NCI-H1092 treated with DMSO at 0.1 percent for 48 hours (cell line): ENCODE results near the gene ZNF12.
"Not testable (repeated sequence)": the region's sequence is repeated elsewhere in the genome, so short reads cannot be mapped to it uniquely, and the experiment has no call there.

Source experiments
- DNase-seq: peaks from one replicate; lab custom pipeline; 2025; lab: John Stamatoyannopoulos, UW

Gene ZNF12

GRCh38 chr7:6706666-6707407 is at the start of gene ZNF12:
TSS of gene ZNF12 (minus strand) at chr7:6706947. CDS start at chr7:6705173, 1,774 bp downstream.
- peak; percentile 94 for DNase-seq

GRCh38 chr7:6753964-6754363 is 47.2 kb upstream of the ZNF12 start, which contains the start of gene RSPH10B2:
TSS of gene RSPH10B2 (plus strand) at chr7:6754103. CDS start at chr7:6757678, 3,575 bp downstream.
- DNase-seq, result not testable (repeated sequence)

GRCh38 chr7:6750173-6750572 is 43.4 kb upstream of the ZNF12 start:
- not testable (repeated sequence) for DNase-seq

DNA sequence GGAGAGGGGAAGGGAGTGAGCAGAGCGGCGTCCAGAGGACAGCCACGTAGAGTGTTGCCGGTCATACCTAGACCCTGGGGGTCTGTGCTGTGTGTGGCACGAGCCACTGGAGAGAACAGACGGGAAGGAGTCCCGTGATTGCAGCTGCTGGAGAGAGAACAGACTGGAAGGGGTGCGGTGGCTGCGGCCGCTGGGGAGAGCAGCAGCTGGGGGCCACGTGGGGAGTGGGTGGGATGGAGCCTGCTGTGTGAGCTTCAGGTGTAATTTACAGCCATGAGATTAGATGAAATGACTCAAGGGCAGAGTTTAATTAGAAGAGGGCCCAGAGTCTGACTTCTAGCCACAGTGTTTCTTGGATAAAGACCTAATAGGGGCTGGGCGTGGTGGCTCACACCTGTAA is 42.6 kb upstream of the ZNF12 start:
- DNase-seq, result not testable (repeated sequence)

GRCh38 chr7:6744410-6745100 is 37.8 kb upstream of the ZNF12 start:
- DNase-seq, result not testable (repeated sequence)

GRCh38 chr7:6738415-6738814 is 31.7 kb upstream of the ZNF12 start:
- not testable (repeated sequence) for DNase-seq

DNA sequence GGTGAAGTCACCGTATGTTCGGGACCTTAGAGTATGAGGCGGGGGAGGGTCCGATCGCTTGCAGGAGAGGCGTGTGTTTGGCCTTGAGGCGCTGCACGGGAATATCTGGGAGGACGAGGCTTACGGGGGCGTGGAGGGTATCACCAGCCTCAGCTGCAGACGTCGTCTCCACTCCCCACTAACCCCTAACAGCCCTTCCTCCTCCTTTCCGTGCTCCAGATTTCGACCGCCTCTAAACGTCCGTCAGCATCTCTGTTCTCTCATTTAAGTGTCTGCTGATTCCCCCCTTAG is 23.5 kb upstream of the ZNF12 start:
- no peak for DNase-seq

DNA sequence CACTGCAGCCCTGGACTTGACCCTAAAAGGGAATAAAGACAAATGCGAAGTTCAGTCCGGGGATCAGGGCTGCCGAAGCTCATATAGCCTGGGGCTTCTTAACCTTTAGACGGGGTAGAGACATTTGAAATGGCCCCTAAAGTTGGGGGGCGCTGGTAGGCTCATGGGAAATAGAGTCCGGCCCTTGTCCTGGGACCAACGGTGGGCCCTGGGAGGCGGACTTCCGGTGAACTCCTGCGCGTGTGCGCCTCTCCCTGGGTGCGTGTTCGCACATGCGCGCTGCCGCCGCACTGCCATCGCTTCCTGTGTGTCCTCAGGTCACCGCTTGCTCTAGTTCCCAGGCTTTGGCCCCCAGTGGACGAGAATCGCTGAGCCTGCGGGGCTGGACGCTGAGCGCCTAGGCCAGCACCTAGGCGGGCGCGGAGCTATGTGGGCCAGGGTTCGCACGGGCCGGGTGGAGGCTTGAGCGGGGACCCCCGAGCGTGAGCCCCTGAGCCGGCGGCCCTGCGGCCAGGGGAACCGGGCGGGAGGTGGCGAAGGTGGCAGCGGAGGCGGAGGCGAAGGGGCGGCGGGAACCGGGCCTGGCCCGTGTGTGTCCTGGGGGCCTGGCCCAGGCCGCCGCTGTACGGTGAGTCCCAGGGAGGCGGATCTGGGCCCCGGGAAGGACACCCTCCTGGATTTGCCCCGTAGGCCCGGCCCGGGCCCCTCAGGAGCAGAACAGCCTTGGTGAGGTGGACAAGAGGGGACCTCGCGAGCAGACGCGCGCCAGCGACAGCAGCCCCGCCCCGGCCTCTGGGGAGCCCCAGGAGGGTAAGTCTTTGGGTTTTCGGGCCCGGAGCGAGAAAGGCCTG is 23.0 kb upstream of the ZNF12 start:
- DNase-seq, result peak; percentile 88

DNA sequence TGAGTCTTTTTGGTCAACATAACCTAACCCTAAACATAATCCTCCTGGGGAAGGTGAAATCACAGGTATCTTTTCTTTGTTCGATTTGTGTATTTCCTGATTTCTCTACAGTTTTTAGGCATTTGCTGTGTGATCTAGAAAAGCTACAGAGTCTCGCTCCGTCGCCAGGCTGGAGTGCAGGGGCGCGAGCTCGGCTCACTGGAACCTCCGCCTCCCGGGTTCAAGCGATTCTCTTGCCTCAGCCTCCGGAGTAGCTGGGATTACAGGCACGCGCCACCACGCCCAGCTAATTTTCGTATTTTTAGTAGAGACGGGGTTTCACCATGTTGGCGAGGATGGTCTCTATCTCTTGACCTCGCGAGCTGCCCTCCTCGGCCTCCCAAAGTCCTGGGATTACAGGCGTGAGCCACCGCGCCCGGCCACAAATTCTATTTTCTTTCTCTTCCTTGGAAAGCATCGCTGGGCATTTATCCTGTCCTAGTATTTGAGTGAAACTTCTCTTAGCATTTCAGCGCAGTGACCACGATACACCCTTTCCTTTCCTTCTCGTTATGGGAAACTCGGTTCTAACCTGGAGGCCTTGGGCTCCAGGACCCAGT is 22.2 kb upstream of the ZNF12 start:
- DNase-seq, result not testable (repeated sequence)

- no peak for DNase-seq
These were observed 20.9 kb upstream of the ZNF12 start for GRCh38 chr7:6727663-6728062.

GRCh38 chr7:6726341-6726740 is 19.6 kb upstream of the ZNF12 start:
- not testable (repeated sequence) for DNase-seq

DNA sequence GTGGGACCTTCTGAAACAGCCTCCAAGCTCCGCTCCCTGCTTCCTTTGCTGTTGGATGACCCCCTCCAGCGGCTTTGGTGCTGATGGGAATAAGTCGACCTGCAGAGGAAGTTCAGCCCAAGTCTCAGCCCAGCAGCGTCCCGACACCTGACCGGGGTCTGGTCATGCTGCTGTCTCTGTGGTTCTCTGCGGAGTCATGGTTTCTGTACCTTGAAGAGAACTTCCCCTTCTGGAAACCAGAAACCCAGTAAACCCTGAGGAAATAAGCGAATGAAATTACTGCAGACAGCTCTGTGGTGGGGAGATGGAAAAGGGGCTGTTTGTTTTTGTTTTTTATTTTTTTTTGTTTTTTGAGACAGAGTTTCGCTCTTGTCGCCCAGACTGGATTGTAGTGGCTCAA is 18.3 kb upstream of the ZNF12 start:
- no peak for DNase-seq

- DNase-seq, result not testable (repeated sequence)
These were observed 17.6 kb upstream of the ZNF12 start for GRCh38 chr7:6724351-6724750.

GRCh38 chr7:6718124-6718523 is 11.4 kb upstream of the ZNF12 start:
- no peak for DNase-seq

DNA sequence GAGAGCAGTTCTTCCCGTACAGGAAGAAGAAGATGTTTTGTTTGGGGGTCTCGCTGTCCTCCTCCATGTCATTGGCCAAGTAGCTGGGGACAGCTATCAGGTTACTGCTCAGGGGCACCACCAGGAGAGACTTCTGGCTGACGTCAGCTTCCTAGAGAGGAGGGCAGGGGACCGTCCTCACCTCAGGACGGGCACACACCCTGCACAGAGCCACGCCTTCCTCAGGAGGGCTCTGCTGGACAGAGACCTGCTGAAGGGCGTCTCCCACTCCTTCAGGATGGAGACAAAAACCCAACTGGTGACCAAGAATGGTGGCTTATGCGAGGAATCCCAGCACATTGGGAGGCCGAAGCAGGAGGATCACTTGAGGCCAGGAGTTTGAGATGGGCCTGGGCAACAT is 9.2 kb upstream of the ZNF12 start:
- not testable (repeated sequence) for DNase-seq

- DNase-seq, result no peak
These were observed 7.6 kb upstream of the ZNF12 start for GRCh38 chr7:6714360-6714759.

- DNase-seq, result no peak
These were observed 3.1 kb upstream of the ZNF12 start for GRCh38 chr7:6709808-6710207.

GRCh38 chr7:6708304-6708703 is 1.6 kb upstream of the ZNF12 start:
- no peak for DNase-seq

DNA sequence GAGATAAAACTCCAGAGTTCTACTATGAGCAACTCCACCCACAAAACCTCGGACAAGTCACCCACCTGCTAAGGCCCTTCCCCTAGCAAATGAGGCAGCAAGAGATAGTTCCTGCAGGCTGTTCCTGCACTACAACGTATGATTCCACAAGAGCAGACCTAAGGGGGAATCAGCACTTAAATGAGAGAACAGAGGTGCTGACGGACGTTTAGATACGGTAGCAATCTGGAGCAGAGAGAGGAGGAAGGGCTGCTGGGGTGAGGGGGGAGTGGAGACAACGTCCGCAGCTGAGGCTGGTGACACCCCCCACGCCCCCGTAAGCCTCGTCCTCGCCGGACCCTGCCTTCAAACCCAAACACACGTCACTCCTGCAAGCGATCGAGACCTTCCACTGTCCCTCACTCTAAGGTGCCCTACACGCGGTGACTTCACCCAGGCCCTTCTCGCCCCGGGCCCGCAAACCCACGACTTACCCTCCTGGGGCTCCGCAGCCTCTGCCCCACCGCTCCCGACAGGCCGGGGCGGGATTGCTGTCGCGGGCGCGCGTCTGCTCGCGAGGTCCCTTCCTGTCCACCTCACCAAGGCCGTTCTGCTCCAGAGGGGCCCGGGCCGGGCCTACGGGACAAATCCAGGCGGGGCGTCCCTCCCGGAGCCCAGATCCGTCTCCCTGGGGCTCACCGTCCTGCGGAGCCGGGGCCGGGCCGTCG is 635 bp downstream of the ZNF12 start:
- no peak for DNase-seq

DNA sequence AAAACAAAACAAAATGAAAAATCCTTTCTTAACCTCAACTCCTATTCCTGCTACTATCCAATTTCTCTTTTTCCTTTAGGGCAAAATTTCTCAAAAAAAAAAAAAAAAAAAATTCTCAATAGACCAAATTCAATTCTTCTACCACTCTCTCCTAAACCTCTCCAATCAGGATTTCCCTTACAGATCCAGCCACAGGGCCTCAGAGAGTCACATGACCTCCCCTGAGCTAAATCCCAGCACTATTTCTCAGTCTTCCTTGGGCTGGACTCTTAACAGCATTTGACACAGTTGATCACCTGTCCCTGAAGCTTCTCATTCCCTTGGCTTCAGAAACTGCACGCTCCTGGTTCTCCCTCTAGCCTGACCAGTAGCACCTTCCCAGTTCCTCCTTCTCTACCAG is 4.9 kb downstream of the ZNF12 start:
- DNase-seq, result no peak

GRCh38 chr7:6700793-6701192 is 6.0 kb downstream of the ZNF12 start:
- DNase-seq, result no peak
